GM04504 (cell line): ENCODE data around the gene CCDC141.
"Not testable (repeated sequence)": the region's sequence is repeated elsewhere in the genome, so short reads cannot be mapped to it uniquely, and the experiment has no call there.

Source experiments
- DNase-seq: peaks from one replicate; pipeline ENCODE4 v3.0.0-alpha.2; 2012; ENCODE audit warnings: low read depth

The CCDC141 gene, protein sequence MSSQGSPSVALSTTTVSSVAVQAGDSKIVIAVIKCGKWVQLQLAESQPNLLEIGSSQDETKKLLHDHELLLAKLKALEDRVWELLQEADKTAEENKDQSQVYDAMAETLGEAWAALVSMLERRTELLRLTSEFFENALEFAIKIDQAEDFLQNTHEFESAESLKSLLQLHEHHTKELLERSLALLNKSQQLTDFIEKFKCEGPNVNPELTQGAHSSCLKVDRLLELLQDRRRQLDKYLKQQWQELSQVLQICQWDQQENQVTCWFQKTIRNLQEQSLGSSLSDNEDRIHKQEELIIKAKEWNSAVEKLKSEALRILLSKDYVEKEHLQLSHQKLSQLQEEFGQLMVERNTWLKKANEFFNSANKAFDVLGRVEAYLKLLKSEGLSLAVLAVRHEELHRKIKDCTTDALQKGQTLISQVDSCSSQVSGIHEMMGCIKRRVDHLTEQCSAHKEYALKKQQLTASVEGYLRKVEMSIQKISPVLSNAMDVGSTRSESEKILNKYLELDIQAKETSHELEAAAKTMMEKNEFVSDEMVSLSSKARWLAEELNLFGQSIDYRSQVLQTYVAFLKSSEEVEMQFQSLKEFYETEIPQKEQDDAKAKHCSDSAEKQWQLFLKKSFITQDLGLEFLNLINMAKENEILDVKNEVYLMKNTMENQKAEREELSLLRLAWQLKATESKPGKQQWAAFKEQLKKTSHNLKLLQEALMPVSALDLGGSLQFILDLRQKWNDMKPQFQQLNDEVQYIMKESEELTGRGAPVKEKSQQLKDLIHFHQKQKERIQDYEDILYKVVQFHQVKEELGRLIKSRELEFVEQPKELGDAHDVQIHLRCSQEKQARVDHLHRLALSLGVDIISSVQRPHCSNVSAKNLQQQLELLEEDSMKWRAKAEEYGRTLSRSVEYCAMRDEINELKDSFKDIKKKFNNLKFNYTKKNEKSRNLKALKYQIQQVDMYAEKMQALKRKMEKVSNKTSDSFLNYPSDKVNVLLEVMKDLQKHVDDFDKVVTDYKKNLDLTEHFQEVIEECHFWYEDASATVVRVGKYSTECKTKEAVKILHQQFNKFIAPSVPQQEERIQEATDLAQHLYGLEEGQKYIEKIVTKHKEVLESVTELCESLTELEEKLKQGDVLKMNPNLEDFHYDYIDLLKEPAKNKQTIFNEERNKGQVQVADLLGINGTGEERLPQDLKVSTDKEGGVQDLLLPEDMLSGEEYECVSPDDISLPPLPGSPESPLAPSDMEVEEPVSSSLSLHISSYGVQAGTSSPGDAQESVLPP (N-terminal part only)

DNA sequence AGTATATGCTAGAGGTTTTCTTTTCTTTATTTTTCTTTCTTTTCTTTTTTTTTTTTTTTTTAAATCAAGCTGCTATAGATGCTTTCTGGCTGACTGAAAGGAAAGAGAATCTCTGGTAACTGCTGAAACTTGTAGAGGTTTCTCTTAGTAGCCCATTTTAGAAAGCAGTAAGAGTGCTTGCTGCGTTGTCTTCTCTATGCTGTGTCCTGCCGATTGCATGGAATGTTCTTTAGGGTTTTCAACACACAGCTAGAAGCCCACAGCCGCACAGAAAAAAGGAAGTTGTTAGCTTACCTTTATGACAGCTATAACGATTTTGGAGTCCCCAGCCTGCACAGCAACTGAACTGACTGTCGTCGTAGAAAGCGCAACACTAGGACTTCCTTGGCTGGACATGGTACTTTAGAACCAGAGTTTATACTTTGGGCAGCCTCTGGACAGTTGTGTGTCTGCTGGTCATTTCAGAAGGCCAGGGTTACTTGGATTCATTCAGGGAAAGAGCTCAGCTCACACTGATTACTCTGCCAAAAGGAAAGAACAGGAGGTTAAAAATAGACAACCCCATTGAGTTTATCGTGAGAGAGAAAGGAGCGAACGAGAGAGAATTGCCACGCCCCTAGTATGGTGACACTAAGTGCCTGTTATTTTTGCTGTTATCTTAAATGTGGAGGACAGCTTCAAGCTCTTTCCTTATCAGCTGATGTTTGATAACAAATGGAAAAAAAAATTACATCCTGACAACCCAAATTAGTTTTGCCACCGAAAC, at the start of gene CCDC141:
Gene CCDC141 (minus strand): TSS at position 592 of the 766 bp plus-strand sequence. CDS start 196 bp downstream, at position 396.
- no peak for DNase-seq

DNA sequence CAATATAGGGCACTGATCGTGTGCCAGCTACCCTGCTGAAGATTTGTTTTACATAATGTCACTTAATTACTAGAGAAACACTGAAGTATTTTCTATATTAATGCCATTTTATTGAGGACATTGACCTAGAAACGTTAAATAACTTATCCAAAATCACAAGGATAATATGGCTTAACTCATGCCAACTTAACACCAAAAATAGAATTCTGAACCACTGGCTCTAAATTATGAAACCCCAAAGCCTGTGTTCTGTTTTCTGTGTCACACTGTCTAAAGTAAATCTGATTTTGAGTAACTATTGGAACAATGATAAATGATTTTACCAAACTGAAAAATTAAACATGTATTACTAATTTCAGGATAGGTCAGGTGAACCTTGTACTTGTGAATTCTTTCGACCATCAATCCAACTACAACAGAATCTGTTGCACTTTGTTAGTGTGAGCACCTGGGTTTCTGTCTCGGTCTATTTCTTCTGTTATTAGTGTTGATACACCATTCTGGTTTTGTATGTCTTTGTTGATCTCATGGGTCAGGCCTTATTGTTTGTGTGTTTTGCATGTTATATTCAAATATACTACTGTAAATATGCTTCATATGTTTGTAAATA, 48.2 kb upstream of the CCDC141 start:
- no peak for DNase-seq

DNA sequence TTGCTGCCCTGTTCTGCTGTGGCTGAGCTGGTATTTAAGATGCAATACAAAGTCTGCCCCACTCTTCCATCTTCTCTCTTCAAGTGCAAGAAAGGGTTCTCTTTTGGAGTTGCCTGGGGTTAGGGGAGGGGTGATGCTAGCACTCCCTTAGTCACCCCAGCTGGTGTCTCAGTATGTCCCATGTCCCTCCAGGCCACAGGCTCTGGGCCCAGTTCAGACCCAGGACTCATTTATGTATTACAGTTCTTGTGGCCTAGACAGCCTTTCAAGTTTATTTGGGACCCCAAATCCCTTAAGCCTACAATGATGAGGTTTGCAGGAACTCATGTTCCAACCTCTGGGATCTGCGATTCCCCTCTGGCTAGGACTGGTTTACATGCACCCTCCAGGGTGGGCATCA, 47.2 kb upstream of the CCDC141 start:
- no peak for DNase-seq

DNA sequence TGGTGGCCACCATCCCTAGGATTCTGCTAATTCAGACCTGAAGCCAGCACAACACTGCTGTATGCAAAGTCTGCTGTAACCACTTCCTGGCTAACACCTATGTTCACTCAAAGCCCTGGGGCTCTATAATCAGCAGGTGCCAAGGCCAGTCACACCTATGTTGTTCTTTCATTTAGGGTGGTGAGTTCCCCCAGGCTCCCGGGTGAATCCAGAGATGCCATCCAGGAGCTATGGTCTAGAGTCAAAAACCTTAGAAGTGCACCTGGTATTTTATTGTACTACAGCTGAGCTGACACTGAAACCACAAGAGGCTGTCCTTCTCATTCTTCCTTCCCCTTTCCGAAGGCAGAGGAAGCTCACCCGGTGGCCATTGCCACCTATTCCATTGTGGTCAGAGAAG, 46.2 kb upstream of the CCDC141 start:
- DNase-seq, result no peak

DNA sequence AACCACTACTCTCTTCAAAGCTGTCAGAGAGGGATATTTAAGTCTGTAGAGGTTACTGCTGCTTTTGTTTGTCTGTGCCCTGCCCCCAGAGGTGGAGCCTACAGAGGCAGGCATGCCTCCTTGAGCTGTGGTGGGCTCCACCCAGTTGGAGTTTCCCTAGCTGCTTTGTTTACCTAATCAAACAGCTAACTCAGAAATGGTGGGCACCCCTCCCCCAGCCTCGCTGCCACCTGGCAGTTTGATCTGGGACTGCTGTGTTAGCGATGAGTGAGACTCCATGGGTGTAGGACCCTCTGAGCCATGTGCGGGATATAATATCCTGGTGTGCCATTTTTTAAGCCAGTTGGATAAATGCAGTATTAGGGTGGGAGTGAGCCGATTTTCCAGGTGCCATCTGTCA, 43.0 kb upstream of the CCDC141 start:
- DNase-seq, result not testable (repeated sequence)

DNA sequence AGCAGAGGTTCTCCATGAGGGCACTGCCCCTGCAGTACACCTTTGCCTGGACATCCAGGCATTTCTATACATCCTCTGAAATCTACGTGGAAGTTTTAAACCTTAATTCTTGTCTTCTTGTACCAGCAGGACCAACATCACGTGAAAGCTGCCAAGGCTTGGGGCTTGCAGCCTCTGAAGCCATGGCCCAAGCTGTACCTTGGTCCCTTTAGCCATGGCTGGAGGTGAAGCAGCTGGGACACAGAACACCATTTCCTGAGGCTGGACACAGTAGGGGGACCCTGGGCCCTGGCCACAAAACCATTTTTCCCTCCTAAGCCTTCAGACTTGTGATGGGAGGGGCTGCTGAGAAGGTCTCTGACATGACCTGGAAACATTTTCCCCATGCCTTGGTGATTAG, 32.8 kb upstream of the CCDC141 start:
- no peak for DNase-seq

DNA sequence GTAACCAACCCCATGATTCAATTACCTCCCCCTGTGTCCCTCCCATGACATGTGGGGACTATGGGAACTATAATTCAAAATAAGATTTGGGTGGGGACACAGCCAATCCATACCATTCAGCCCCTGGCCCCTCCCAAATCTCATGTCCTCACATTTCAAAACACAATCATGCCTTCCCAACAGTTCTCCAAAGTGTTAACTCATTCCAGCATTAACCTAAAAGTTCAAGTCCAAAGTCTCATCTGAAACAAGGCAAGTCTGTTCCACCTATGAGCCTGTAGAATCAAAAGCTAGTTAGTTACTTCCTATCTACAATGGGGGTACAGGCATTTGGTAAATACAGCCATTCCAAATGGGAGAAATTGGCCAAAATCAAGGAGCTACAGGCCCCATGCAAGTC, 32.0 kb upstream of the CCDC141 start:
- no peak for DNase-seq

DNA sequence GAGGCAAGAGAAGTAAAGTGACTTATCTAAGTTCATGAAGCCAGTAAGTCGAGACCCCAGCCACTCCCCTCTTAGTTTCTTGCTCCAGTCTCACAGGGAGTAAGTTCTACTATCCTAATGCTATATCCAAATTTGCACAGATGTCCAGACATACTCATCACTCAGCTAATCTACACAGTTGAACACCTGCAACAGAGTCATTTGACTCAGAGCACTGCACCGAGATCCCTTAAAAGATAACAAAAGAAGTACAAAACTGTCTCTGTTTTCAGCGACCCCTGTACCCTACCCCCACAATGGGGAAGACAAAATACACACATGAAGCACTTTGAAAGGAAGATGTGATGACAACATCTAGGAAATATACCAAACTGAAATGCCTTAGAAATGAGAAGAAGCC, 22.6 kb upstream of the CCDC141 start:
- no peak for DNase-seq

DNA sequence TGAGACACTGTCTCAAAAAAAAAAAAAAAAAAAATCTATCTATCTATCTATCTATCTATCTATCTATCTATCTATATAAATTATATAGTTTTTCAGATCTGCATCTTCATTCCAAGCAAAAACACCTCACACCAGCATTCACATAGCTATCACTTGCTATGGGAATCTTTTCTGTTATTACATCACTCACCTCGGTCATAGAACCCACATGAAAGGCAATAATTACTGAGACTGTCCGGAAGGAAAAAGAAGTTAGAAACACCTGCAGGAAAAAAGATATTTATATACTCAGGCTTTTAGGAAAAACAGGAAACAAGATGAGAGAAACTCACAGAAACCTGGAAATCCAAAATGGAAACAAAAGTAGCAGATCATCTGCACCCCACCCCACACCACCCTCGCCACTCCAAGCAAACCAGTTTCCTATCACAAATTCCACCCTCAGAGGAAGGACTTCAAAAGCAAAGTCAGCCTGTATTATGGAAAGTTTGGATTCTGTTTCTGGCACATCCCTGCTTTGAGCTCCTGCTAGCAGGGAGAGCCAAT, 21.9 kb upstream of the CCDC141 start:
- no peak for DNase-seq

DNA sequence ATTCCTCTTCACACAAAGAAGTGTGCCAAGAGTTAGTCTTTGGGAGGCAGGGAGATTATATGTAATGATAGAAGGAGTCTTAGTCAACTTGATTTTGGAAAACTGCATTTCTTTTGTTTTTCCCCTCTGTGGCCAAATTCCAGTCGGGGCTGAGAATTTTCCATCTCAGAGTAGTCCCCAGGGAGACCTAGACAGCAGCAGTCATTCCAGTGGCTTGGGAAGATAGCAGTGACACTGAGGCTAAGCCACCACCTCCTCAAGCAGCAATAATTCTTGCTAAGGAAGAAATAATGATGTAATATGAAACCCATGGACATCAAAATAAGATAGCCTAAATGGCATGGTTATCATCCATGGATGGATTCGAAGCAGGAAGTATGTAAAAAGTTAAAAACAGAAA, 21.0 kb upstream of the CCDC141 start:
- no peak for DNase-seq

DNA sequence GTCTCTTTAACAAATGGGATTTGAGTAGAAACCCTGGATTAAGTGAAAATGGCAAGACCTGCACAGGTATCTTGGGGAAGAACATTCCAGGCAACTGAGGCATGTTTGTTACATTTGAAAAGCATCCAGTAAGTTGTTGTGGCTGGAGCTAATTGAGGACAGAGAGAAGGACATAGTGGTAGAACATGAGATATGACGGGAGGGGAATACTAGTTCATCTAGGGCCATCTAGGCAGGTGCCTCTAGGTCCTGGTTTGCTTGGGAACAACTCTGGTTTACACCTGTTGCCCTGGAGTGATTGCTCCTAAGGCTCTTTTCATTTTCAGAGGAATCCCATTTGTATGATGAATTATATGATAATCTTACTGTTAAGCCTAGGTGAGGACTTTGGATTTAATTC, 19.7 kb upstream of the CCDC141 start:
- no peak for DNase-seq

DNA sequence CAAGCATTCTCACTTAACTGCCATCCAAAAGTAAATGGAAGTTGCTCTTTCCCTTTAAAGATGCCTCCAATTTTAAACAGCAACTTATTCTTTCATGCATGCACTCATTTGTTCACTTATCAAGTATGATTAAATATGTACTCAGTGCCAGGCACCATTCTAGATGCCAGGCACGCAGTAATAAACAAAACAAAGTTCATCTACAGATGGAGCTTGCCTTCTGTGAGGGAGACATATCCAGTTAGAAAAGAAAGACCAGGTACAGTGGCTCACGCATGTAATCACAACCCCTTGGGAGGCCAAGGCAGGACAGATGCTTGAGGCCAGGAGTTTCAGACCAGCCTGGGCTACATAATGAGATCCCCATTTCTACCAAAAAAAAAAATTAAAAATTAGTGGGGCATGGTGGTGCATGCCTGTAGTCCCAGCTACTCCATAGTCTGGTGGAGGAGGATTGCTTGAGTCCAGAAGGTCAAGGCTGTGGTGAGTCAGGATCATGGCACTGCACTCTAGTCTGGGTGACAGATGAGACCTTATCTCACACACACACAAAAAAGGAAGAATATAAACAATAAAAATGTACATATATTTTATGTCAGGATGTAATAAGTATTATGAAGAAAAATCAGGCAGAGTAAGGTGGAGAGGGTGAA, 19.2 kb upstream of the CCDC141 start:
- no peak for DNase-seq

DNA sequence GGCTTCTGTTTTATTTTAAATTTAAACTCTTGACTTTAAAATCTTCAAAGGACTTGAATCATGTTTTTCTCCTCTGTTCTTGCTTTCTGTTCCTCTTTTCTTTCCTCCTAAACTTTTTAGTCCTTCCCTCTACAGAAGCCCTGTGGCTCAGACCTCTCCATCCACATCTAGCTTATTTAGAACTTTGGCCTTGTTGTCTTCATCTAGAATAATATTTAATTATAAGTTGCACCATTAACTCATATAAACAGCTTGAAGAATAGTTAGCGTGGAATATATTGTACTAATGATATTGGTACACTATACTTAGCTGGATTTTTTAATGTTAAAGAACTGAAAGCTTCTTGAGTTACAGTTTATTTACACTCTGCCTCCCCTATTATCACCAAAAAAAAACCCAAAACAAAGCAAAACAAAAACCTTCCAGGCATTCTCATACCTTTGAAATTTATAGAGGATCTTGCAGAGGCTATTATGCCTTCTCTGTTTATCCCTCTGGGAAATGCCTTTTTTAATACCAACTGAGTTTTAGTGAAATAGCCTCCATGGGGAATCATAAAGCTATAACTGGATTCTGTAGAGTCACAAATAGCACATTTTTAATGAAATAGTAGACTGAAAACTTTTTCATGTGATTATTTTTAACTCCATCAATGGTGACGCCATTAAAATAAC, 9.2 kb upstream of the CCDC141 start:
- no peak for DNase-seq

DNA sequence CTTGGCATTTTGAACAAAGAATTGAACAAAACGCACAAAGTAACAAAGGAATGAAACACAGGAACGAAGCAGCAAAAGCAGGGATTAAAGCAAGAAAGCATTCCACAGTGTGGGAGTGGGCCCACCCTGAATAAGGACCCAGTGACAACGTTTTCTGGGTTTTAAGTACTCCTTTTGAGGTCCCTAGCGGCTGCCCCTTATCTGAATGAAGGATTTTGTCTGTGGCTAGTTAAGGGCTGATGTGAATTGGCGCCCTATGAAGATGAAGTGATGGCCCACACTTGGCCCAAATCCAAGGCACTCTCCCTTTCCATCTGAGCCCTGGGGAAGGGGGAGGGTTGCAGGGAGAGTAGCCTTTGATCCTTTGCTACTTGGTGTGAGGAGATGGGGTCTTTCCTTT, 7.8 kb upstream of the CCDC141 start:
- DNase-seq, result no peak

DNA sequence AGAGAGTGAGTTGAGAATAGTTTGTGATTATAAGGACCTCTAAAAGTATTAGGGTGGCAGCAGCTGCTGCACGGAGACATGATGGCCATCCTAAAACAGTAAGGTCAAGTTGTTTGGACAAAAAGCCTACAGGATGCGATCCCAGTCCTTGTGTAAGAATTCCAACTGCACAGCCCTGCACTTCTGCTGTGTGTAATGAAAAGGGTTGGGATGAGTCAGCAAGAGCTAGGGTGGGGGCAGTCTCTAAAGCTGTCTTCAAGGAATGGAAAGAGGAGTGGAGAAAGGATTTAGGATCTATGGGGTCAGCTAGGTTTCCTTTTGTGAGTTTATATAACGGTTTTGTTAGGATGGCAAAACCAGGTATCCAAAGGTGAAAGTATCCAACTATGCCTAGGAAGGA, 3.6 kb upstream of the CCDC141 start:
- not testable (repeated sequence) for DNase-seq

DNA sequence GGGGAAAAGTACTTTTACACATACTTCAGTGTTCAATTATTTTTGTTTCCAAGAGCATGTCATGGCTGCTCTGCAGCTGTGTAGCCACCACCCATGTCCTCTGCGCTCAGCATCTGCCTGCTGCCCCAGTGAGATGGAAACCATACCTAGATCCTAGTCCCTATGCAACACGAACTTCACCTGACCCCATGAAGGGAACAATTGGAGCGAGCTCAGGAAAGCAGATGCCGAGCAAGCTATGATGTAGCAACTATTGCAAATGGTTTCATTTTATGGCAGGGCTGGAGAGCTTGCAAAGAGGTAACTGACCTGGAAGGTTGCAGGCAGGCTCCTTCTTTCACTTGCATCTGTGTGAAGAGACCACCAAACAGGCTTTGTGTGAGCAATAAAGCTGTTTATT, 1.3 kb upstream of the CCDC141 start:
- DNase-seq, result no peak

DNA sequence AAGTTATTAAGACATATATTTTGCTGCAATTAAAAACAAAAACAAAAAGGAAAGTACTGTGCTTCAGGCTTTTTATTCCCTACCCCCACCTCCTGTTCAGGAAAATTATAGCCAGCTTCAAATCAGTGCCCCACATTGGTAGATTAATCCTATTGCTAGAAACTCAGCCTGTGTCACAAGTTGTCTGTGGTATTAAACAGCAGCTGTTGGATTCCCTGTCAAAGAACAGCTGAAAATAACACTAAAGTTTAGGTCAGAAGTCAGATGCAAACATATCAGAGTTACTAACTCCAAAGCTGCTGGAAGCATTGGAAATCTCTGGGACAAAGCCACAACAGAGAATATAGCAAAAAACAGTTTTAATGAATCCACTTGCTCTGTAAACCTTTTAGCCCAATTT, 818 bp upstream of the CCDC141 start:
- no peak for DNase-seq

DNA sequence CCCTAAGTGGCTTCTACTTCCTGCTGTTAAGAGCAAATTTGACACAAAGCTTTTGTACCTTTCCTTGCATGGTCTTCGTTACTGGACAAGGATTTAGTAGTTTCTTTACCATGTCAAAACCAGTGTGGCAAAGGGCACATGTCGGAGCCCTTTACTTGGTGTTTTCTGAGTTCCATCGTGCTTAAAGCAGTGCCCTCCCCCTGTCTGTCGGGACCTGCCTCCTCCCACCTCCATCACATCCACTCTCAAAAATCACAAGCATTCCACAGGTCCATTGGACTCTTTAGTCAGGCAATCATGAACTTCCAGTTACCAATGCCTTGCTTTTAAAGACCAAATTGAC, 763 bp downstream of the CCDC141 start:
- DNase-seq, result no peak

DNA sequence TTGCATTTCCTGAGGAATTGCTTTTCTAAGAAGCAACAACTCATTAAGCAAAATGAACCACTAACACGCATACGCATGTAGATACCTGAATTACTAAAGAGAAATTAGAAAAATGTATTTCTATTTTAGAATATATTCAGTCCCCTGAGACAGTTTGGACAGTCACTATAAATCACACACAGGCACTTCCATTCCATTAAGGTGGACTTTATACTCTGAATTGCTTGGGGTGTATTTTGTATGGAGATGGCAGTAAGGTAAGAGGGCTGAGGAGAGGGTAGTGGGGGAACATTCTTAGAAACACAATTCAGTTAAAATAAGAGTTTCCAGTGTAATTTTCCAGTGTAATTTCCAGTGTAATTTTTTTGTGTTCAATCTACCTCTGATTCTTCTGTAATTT, 1.8 kb downstream of the CCDC141 start:
- DNase-seq, result no peak

DNA sequence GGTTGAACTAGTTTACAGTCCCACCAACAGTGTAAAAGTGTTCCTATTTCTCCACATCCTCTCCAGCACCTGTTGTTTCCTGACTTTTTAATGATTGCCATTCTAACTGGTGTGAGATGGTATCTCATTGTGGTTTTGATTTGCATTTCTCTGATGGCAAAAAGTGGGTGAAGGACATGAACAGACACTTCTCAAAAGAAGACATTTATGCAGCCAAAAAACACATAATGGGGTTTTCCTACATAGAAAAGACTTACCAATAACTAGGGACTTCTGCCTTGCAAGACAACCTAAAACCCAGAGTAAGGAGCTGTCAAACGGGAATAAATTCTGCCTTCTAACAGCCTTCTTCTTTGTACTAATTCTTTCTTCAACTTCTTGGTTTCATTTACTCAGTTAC, 4.3 kb downstream of the CCDC141 start:
- DNase-seq, result not testable (repeated sequence)
